Measurements from ENCODE around the gene QKI. TPM values are rescaled to one million over a fixed set of nuclear protein-coding genes. Genes with fewer than 3 reads are reported as not detected.

QKI gene
- total RNA-seq, 1 experiment from 2014 or later, result 142 TPM

DNA sequence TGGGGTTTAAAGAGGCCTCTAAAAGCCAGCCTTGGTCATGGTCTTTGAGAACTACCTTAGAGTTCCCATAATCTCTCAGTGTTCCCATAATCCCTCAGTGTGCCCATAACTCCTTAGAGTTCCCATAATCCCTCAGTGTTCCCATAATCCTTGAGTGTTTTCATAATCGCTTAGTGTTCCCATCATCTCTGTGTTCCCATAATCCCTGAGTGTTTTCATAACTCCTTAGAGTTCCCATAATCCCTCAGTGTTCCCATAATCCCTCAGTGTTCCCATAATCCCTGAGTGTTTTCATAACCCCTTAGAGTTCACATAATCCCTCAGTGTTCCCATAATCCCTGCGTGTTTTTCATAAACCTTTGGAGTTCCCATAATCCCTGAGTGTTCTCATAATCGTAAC is 199.2 kb downstream of the QKI start:
- no peak for DNase-seq (ENCODE audit: low read depth)

DNA sequence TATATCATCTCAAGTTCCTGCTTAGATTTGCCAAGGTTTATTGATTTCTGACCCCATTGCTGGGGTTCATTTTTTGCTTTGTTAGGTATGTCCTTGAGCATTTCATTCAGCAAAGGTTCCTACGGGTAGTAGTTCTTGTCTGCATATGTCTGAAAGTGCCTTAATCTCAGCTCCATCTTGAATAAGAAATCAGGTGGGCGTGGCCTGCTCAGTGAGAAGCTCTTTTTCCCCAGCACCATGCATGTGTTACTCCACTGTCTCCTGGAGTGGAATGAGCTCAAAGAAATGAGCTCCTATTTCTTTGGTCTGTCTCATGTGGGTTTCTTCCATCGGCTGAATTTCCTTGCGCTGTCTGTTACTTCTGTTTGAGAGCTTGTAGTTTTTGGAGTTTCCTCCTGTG is 201.9 kb downstream of the QKI start:
- DNase-seq (ENCODE audit: low read depth), result no peak

DNA sequence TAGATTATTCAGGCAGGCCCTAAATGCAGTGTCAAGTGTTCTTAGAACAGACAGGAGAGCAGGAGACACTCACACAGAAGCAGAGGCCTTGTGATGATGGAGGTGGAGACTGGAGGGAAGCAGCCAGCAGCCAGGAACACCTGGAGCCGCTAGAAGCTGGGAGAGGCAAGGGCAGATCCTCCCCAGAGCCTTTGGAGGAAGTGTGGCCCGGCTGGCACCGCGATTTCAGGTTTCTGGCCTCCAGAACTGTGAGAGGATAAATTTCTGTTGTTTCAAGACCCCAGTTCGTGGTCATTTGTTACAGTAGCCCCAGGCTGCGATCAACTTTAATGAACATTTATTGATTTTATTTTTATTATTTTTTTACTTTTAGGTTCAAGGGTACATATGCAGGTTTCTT is 203.0 kb downstream of the QKI start:
- no peak for DNase-seq (ENCODE audit: low read depth)

DNA sequence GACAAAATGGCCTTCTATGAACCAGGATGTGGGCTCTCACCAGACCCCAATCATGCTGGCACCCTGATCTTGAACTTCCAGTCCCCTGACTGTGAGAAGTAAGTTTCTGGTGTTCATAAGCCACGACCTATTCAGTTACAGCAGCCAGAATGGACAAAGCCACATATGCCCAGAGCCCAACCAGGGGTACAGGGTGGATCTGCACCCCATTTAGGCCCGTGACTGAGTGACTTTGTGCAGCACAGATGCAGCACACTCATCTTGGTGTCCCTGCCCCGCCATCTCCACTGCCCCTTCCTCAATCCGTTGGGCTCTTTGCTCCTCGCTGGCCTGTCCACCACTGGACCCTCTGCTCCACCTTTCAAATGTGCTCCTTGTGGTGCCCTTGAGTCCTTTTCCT is 205.6 kb downstream of the QKI start:
- no peak for DNase-seq (ENCODE audit: low read depth)

DNA sequence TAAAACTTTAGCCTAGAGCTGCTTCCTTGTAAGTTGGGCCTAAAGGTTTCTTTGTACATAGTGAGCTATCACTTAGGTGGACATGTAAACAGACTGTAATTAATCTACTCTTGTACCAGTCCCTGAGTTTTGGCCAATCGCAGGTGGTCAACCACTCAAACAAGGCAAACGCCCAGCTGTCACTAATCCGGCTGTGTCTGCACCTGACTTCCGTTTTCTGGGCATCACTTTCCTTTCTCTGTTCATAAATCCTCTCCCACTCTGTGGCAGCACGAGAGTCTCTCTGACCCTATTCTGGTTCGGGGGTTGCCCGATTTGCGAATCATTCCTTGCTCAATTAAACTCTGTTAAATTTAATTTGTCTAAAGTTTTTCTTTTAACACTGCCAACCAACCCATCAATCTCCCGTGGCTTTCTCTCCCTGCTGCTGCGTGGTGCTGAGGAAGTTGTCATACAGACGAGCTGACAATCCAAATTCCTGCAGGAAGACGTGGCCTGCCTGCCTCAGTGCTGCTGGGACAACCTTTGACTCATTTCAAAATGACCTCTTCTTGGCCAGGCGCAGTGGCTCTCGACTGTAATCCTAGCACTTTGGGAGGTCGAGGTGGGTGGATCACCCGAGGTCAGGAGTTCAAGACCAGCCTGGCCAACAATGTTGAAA is 206.3 kb downstream of the QKI start:
- DNase-seq (ENCODE audit: low read depth), result peak; percentile 71

DNA sequence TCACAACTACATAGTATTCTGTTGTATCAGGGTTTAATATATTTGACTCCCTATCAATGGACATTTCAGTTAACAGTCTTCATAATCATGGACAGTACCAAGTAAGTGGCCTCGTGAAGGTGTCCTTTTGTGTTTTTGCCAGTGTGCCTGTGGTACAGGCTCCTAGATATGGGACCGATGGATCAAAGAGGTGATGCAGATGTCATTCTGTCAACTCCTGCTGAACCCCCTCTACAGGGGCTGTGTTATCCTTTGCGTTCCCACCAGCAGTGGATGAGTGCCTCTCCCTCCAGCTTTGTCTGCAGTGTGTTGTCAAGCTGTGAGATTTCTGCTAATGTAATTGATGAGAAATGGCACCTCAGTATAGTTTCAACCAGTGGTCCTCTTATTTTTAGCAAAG is 210.7 kb downstream of the QKI start:
- DNase-seq (ENCODE audit: low read depth), result no peak

DNA sequence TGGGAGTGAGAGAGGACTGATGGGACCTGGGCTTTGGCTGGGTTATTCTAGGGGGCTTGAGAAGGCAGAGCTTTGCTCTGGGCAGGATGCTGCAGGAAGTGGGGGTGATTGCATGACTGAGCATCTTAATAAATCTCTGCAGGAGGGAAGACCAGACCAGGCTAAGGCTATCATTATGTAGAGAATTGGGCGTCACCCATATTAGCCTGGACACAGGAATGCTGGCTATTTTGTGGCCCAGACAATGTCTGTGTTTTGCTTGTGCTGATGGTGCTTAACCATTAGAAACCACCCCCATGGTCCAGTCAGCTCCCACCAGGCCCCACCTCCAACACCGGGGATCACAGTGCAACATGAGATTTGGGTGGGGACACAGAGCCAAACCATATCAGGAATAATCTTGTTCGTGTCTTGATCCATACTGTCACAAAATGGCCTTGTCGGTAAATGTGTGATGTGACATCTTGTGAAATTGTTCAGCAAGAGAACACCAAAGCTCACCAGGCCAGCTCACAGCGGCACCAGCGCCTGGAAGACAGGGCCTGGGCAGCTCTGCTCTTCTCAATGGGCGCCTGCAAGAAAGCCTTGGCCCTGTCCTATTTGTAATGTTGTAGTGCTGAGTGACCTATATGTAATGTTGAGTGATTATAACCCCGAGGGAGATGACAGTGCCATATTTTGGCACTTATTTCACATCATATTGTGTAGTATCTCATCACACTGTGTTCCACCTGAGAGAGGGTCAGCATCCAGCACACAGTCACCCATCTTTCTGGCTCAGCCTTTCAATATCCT is 211.8 kb downstream of the QKI start:
- DNase-seq (ENCODE audit: low read depth), result peak; percentile 43

DNA sequence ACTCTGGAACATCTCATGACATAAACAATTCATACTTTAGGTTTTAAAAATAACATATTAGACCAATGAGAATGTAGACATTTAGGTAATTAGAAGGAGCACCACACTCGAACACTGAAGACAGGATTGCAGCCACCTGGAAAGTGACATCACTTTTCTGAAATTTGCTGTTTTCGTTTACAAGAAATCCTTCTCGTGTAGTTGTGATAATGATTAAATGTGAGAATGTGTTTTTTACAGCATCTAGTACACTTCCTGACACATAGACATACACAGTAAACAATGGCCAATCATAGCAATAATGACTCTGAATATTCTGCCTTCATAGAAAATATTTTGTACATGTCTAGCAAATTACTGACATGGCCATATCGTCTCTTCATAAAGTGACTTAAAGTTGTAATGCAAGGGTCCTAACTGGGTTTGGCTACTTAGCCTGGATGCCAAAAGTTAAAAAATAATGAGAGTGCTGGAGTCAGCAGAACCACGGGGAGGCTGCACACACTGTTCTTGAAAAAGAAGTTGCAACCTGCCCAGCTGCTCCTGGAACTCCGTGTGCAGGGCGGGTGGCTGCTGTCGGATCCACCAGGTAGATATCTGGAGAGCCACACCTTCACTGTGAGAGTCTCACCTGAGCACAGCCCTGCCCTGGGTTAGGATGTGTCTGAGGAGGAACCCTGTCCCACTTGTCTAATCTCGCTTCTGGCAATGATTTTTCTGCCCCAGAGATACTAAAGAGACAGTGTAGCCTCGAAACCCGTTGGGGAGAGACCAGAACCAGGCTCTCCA is 212.9 kb downstream of the QKI start:
- no peak for DNase-seq (ENCODE audit: low read depth)

Measured in M059J (cell line).